K562 (cell line): ENCODE data around the gene VPS33A. TPM values are rescaled to one million over a fixed set of nuclear protein-coding genes. Genes with fewer than 3 reads are reported as not detected.

ENCODE experiments used
- ATAC-seq: fragments of 200-7000 bp; cut with Tn5 transposase; 3 replicates; pipeline ENCODE4 v1.9.1; 2020; ENCODE audit warnings: moderate library complexity
- BruUV-seq: library from RNA; stranded (reverse); fragments of 400-500 nt; replicated peaks from 2 replicates; lab custom pipeline; 2021; lab: Mats Ljungman, UMichigan
- CTCF ChIA-PET: fragments of 300-600 bp; formaldehyde crosslinking; extraction: SDS; loops from one replicate; lab custom pipeline; 2021; ENCODE audit warnings: low intra/inter-chr PET ratio; lab: Yijun Ruan, JAX
- POLR2A ChIA-PET: fragments of 300-600, 350-650 bp; sonication (Branson Sonifier 250); formaldehyde crosslinking; extraction: SDS; loops from one replicate; lab custom pipeline; 2021; ENCODE audit warnings: antibody characterized with exemption, inconsistent platforms; lab: Yijun Ruan, JAX
- DNase-seq, 4 experiments: peaks; one replicate each; pipeline versions ENCODE4 v3.0.0 to v3.0.0-alpha.2; 2011 to 2018; ENCODE audit warnings: low spot score in 3 of 4, mixed read lengths in 3 of 4; ENCODE audit errors: extremely low read depth in 1 of 4
- FAIRE-seq: peaks from 2 replicates; lab custom pipeline; 2011; peaks lifted over from hg19 to GRCh38; lab: Jason Lieb, UNC
- H2AFZ ChIP-seq: 2 replicates; pipeline ENCODE4 v1.6.0; 2011; ENCODE audit warnings: low read depth, low read length, control low read depth, inconsistent platforms
- H3K27ac ChIP-seq: fragments of 200-600 bp; 3 replicates; pipeline ENCODE4 v1.8.0; 2011; ENCODE audit warnings: low read depth, mild to moderate bottlenecking, control low read depth, inconsistent platforms, low read length, moderate library complexity, mixed read lengths; ENCODE audit errors: extremely low read depth
- H3K27me3 ChIP-seq, 2 experiments: fragments of 300-600 bp in 1 of 2; 2 replicates in 1 of 2; 3 replicates in 1 of 2; pipeline versions ENCODE4 v1.6.0 to v1.8.0; 2011; ENCODE audit warnings: inconsistent platforms in 2 of 2, low read length in 2 of 2, mild to moderate bottlenecking in 1 of 2, mixed read lengths in 1 of 2, moderate library complexity in 1 of 2; ENCODE audit not compliant: control insufficient read depth in 2 of 2, insufficient read depth in 2 of 2
- H3K36me3 ChIP-seq: fragments of 300-600 bp; 3 replicates; pipeline ENCODE4 v1.8.0; 2011; ENCODE audit warnings: mild to moderate bottlenecking, low read length, inconsistent platforms; ENCODE audit not compliant: control insufficient read depth, insufficient read depth
- H3K4me1 ChIP-seq, 2 experiments: fragments of 200-600 bp in 1 of 2; replicated peaks in 1 of 2; 2 replicates in 1 of 2; 3 replicates in 1 of 2; pipeline versions ENCODE4 v1.5.1 to v1.8.0; 2011; ENCODE audit warnings: inconsistent platforms in 2 of 2, low read length in 2 of 2, mild to moderate bottlenecking in 1 of 2, mixed read lengths in 1 of 2, moderate library complexity in 1 of 2; ENCODE audit not compliant: control insufficient read depth in 2 of 2, insufficient read depth in 2 of 2
- H3K4me2 ChIP-seq: 2 replicates; pipeline ENCODE4 v1.6.1; 2011; ENCODE audit warnings: low read length, control low read depth, inconsistent platforms, mixed read lengths; ENCODE audit not compliant: insufficient read depth
- H3K4me3 ChIP-seq: fragments of 200-600 bp; sonication (generic), shearing (Covaris generic); 2 replicates; pipeline ENCODE4 v1.5.1; 2016; ENCODE audit warnings: control low read depth, inconsistent platforms
- H3K79me2 ChIP-seq: fragments of 200-600 bp; 3 replicates; pipeline ENCODE4 v1.8.0; 2011; ENCODE audit warnings: low read length, inconsistent platforms; ENCODE audit not compliant: control insufficient read depth, insufficient read depth
- H3K9ac ChIP-seq, 2 experiments: 2 replicates each; pipeline versions ENCODE4 v1.6.0 to v1.6.1; 2011; ENCODE audit warnings: low read depth in 2 of 2, low read length in 2 of 2, control low read depth in 1 of 2, inconsistent platforms in 1 of 2, mild to moderate bottlenecking in 1 of 2, mixed read lengths in 1 of 2; ENCODE audit not compliant: insufficient read depth in 1 of 2
- H3K9me1 ChIP-seq: one replicate; pipeline ENCODE4 v1.6.0; 2011; ENCODE audit warnings: inconsistent platforms, mild to moderate bottlenecking, low read length, moderate library complexity; ENCODE audit not compliant: control insufficient read depth, insufficient read depth
- H3K9me3 ChIP-seq: replicated peaks from 2 replicates; pipeline ENCODE4 v1.5.1; 2011; ENCODE audit warnings: low read depth, low read length, inconsistent platforms; ENCODE audit not compliant: control insufficient read depth, insufficient read depth
- H4K20me1 ChIP-seq: replicated peaks from 2 replicates; pipeline ENCODE4 v1.6.1; 2011; ENCODE audit warnings: low read length, inconsistent platforms, mixed read lengths; ENCODE audit not compliant: control insufficient read depth, insufficient read depth
- EP400 ChIP-seq: fragments of 450-650 bp; IDR thresholded peaks from 2 replicates; pipeline ENCODE4 v1.6.1; 2017; ENCODE audit warnings: antibody characterized with exemption, mild to moderate bottlenecking, moderate library complexity
- SMARCA5 ChIP-seq: fragments of 450-650 bp; IDR thresholded peaks from 2 replicates; pipeline ENCODE4 v1.6.1; 2016
- TBP ChIP-seq: optimal IDR thresholded peaks from 2 replicates; pipeline ENCODE3; 2011; ENCODE audit warnings: low read depth, low read length, improper control_type of control experiment
- TCF3 ChIP-seq: sonication (generic); formaldehyde crosslinking; IDR thresholded peaks from 2 replicates; pipeline ENCODE4 v1.4.0; 2020; ENCODE audit warnings: mild to moderate bottlenecking, missing genetic modification reagents
- ZNF239 ChIP-seq: fragments of 250-450 bp; sonication (Bioruptor Pico); IDR thresholded peaks from 2 replicates; pipeline ENCODE4 v1.4.0; 2020; ENCODE audit warnings: mild to moderate bottlenecking
- WGBS: fragments of 100-300 bp; shearing (Covaris generic); methylation state at CpG from one replicate; pipeline ENCODE4 v1.1.6; 2016; ENCODE audit warnings: low coverage, mixed read lengths; ENCODE audit not compliant: insufficient coverage; ENCODE audit errors: missing lambda C conversion rate; 5-methylcytosine and 5-hydroxymethylcytosine counted together
- in situ Hi-C: fragments of 300-500 bp; cut with MboI; formaldehyde crosslinking; loops from 4 replicates; pipeline ENCODE4 v1.15.0; 2018; ENCODE audit warnings: inconsistent platforms, mixed read lengths
- intact Hi-C: fragments of 100-400 bp; cut with micrococcal nuclease; formaldehyde crosslinking; loops from 2 replicates; pipeline ENCODE4 v1.14.2; 2022
- polyA plus RNA-seq, 8 experiments: library from polyadenylated mRNA; depleted of rRNA in 4 of 8; stranded (reverse) in 5 of 8; unstranded in 3 of 8; fragments of >200 nt; fragmentation: Nextera tagmentation in 2 of 8; fragmentation: Illumina TruSeq in 1 of 8; extraction: Ambion mirVana in 2 of 8; extraction: Trizol in 1 of 8; gene quantifications; 2 replicates each; pipeline versions ENCODE4 v1.2.1 to v1.2.3, GENCODE V29; 2011 to 2014; ENCODE audit warnings: inconsistent platforms in 1 of 8, missing spikeins in 1 of 8
- total RNA-seq, 7 experiments: library from RNA; depleted of rRNA in 6 of 7; stranded (reverse); fragments of >200 nt in 6 of 7; fragmentation: Illumina TruSeq in 2 of 7; extraction: Trizol in 2 of 7; gene quantifications; 2 replicates each; pipeline versions ENCODE4 v1.2.1 to v1.2.3, GENCODE V29; 2011 to 2021; ENCODE audit warnings: low replicate concordance in 1 of 7
- TF ChIP-seq, protein P1 (sequence below): fragments of 250-450 bp; sonication (Bioruptor Pico); IDR thresholded peaks from 2 replicates; pipeline ENCODE4 v1.6.1; 2021; ENCODE audit warnings: mild to moderate bottlenecking
- TF ChIP-seq, protein P2 (sequence below), 2 experiments: fragments of 450-650 bp; formaldehyde crosslinking in 1 of 2; IDR thresholded peaks; 2 replicates each; pipeline versions ENCODE4 v1.4.0 to v1.6.1; 2014 to 2020; ENCODE audit warnings: mild to moderate bottlenecking in 2 of 2, borderline replicate concordance in 1 of 2, low read depth in 1 of 2

VPS33A gene
- total and polyA plus RNA-seq, 9 of the 15 experiments (the other 6 are each of a cell fraction or from before 2014, with no cell fraction given), result 10.6 to 34.3 (median 25.3) TPM

GRCh38 chr12:122235741-122236140 is 30.6 kb downstream of the VPS33A start:
- Histone ChIP-seq H3K4me3 (no peak overlapping the region), H3K36me3 (peaks cover 51% of the 10 kb centered on the region), H3K4me2 (no peak overlapping the region), H3K27me3 (no peaks in the 10 kb centered on the region), H3K79me2 (no peaks in the 10 kb centered on the region), H3K4me1 (no peaks in the 10 kb centered on the region), H4K20me1 (no peaks in the 10 kb centered on the region), H3K9me1 (no peaks in the 10 kb centered on the region), H2AFZ (no peak overlapping the region), H3K27ac (no peak overlapping the region), H3K9me3 (no peaks in the 10 kb centered on the region), H3K9ac (no peak overlapping the region)
- ChIA-PET POLR2A (interaction anchor here (1.1 kb wide), 1 partner anchor 9 kb away, joined by 3 read pairs; no protein-coding TSS in a partner anchor), CTCF (no interaction called here)
- WGBS, result 89% methylated on average over 6 of the region's 7 CpGs
- ATAC-seq (no peak), FAIRE-seq (no peak), DNase-seq (no peak)
- in situ Hi-C loops, result no loop called here
- intact Hi-C loops, result no loop called here
- no TSS peak for BruUV-seq
- TF ChIP-seq, protein P1, sequence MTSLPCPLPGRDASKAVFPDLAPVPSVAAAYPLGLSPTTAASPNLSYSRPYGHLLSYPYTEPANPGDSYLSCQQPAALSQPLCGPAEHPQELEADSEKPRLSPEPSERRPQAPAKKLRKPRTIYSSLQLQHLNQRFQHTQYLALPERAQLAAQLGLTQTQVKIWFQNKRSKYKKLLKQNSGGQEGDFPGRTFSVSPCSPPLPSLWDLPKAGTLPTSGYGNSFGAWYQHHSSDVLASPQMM (CRISPR knock-in tag), result no peak
- no peak for TF ChIP-seq EP400
- TF ChIP-seq SMARCA5, result no peak
- TF ChIP-seq, protein P2, sequence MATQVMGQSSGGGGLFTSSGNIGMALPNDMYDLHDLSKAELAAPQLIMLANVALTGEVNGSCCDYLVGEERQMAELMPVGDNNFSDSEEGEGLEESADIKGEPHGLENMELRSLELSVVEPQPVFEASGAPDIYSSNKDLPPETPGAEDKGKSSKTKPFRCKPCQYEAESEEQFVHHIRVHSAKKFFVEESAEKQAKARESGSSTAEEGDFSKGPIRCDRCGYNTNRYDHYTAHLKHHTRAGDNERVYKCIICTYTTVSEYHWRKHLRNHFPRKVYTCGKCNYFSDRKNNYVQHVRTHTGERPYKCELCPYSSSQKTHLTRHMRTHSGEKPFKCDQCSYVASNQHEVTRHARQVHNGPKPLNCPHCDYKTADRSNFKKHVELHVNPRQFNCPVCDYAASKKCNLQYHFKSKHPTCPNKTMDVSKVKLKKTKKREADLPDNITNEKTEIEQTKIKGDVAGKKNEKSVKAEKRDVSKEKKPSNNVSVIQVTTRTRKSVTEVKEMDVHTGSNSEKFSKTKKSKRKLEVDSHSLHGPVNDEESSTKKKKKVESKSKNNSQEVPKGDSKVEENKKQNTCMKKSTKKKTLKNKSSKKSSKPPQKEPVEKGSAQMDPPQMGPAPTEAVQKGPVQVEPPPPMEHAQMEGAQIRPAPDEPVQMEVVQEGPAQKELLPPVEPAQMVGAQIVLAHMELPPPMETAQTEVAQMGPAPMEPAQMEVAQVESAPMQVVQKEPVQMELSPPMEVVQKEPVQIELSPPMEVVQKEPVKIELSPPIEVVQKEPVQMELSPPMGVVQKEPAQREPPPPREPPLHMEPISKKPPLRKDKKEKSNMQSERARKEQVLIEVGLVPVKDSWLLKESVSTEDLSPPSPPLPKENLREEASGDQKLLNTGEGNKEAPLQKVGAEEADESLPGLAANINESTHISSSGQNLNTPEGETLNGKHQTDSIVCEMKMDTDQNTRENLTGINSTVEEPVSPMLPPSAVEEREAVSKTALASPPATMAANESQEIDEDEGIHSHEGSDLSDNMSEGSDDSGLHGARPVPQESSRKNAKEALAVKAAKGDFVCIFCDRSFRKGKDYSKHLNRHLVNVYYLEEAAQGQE (IDR thresholded peaks at IDR 0.05; ENCODE audit: borderline replicate concordance), result no peak
- TF ChIP-seq, protein P2 (CRISPR knock-in tag; IDR thresholded peaks at IDR 0.05; ENCODE audit: low read depth), result no peak
- no peak for TF ChIP-seq TBP
- no peak for TF ChIP-seq ZNF239
- no peak for TF ChIP-seq TCF3 (CRISPR knock-in tag)
